ENCODE measurements around the gene NFYC. TPM values are rescaled to one million over a fixed set of nuclear protein-coding genes. Genes with fewer than 3 reads are reported as not detected.

Gene NFYC
- total RNA-seq, 1 experiment from 2014 or later: 28.2 TPM

DNA sequence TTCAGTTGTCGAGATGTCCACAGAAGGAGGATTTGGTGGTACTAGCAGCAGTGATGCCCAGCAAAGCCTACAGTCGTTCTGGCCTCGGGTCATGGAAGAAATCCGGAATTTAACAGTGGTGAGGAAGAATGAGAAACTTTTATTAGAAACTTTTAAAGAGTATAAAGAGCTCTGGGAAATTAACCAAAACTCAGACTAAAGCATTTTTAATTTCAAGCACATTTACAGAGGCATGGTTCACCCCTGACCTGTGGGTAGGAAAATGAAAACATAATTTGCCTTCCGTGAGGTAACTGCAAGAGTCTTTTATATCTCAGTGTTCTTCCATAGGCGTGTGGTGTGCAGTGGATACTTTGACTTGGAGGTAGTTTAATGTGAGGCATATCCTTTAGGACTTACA is 47.3 kb downstream of the NFYC start:
- no peak for DNase-seq (ENCODE audit: low spot score)

DNA sequence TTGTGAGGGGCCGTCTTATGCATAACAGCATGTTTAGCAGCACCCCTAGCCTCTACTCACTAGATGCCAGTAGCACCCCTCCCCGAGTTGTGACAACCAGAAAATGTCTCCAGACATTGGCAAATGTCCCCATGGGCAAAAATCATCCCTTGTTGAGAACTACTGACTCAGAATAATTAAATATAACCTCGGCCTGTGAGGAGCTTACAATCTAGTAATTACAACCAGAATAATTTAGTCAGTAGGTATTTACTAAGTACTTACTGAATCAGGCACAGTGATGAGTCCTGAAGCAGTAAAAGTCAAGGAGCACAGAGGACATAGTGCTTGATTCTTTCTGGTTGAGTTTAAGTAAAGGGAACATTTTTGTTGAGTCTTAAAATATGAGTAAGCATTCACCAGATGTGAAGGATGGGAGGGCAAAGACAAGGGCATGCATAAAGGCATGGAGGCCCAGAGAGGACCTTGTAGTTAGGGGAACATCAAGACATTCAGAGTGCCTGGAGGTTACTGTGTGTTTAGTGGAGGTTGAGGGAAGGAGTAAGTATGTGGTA is 48.0 kb downstream of the NFYC start:
- DNase-seq (ENCODE audit: low spot score): no peak

DNA sequence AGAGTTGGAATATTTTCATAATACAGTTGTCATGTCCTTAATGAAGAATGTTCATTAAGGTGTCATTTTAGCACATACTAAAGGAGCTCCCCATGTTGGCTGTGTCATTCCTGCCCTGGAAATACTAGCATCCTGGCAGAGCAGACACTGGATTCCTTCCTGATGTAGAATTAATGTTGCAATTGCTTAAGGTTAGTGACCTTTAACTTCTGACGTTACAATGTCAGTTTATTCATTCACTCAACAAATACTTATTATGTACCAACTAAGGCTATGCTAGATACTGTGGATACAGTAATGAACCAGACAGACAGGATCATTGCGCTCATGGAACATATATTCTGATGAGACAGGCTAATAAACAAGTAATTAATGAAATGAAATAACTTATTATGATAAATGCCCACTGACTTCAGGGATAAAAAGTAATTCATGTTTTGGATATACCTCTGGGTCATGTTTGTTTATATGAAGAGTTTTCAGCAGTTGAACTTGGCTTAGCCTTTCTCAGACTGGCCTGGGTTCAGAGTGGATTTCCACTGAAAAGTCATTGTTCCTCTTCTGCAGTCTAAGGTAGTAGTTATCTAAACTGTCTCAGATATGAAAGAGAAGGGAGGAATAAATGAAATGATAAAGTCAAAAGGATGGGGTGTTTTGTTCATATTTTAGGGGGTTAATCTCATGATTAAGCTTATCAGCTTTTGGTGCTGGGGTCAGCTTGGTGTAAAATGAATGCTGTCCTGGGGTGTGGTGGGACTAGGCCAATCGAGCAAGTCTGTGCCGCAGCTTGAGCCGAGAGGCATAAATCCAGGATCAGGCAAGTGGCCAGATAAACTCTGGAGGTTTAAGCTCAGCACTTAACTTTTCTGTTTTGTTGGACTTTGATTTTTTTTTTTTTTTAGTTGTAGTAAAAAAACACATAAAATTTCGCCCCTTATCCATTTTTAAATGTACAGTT is 48.8 kb downstream of the NFYC start:
- DNase-seq (ENCODE audit: low spot score): no peak

DNA sequence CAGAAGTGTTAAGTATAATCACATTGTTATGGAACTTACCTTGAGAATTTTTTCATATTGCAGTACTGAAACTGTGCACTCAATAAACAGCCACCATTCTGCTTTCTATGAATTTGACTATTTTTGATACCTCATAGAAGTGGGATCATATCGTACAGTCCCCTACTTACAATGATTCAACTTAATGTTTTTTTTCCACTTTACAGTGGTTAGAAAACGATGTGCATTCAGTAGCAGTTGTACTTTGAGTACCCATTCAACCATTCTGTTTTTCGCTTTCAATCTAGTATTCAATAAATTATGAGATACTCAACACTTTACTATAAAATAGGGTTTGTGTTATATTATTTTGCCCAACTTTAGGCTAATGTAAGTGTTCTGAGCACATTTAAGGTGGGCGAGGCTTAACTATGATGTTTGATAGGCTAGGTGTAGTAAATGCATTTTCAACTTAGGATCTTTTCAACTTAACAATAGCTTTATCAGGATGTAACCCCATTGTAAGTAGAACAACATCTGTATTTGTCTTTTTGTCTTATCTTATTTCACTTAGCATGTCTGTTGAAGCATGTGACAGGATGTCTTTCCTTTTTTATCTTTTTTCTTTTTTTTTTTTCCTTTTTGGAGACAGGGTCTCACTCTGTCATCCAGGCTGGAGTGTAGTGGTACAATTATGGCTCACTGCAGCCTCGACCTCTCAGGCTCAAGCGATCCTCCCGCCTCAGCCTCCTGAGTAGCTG is 49.7 kb downstream of the NFYC start:
- no peak for DNase-seq (ENCODE audit: low spot score)

DNA sequence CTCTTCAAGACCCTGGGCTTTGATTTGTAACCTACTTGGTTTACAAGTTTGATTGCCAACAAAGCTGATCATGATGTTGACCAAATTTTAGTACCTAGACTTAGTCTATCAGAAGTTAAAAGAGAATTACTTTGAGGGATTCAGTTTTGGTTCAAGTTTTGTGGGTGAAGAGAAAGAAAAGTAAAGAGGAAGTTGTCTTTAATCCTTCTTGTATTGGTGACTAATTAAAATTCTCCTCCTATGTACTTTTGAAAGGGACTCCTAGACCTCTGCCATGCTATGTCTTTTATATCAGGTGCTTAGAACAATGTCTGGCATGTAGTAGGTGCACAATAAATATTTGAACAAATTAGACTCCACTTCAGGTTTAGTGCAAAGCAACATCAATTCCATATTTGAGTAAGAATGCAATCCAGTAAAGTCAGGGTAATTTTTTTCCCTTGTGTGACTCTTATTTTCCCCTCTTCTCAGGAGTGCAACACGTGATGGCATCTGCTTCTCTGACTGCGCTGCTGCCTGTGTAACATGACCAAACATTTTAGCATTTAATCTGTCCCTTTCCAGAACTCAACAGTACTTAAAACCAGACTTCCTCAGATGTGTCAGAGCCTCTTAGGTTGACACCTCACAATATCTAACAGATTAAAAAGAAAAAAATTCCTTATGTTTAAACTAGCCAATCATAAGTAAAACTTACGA is 51.0 kb downstream of the NFYC start:
- DNase-seq (ENCODE audit: low spot score): no peak

DNA sequence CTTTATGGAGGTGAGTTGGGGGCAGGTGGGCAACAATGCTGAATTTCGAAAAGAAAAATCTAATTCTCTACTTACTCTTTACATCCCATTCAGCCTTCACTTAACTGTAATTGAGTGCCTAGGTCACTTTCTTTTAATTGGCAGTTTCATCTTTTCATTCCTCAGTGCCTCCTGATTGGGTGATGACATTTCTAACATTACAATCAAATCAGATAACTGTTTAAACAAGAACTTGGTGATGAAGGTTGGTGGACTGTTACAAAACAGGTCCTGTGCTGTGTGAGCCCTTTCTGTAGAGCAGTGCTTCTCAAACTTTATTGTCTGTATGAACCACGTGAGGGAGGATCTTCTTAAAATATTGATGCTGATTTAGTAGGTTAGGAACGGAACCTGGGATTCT is 51.9 kb downstream of the NFYC start:
- no peak for DNase-seq (ENCODE audit: low spot score)

DNA sequence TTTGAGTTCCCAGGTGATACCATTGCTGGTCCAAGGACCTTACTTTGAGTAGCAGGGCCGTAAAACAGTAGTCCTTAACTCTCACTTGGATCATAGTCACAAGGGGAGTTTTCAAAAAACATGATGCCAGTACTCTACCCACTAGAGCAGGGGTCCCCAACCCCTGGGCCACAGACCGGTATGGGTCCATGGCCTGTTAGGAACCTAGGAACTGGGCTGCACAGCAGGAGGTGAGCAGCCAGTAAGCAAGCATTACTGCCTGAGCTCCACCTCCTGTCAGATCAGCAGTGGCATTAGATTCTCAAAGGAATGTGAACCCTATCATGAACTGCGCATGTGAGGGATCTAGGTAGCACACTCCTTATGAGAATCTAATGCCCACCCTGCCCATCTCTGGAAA is 52.4 kb downstream of the NFYC start:
- no peak for DNase-seq (ENCODE audit: low spot score)

DNA sequence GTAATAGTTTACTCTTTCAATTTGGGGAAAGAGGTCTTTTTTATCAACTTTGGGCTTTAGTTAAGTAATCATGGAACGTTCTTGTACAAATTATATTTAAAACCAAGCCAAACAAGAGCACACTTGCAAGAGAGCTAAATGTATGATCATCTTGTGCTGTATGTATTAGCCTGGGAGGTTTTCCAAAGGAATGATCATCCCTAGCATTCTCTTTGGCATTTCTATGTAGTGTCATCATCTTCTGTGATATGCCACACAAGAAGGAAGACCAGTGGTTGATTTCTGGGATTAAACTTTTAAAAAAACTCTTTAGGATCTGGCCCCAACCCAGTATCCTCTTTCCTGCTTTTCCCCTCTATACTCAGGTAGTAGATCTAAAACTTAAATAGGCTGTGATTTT is 53.7 kb downstream of the NFYC start:
- DNase-seq (ENCODE audit: low spot score): no peak

DNA sequence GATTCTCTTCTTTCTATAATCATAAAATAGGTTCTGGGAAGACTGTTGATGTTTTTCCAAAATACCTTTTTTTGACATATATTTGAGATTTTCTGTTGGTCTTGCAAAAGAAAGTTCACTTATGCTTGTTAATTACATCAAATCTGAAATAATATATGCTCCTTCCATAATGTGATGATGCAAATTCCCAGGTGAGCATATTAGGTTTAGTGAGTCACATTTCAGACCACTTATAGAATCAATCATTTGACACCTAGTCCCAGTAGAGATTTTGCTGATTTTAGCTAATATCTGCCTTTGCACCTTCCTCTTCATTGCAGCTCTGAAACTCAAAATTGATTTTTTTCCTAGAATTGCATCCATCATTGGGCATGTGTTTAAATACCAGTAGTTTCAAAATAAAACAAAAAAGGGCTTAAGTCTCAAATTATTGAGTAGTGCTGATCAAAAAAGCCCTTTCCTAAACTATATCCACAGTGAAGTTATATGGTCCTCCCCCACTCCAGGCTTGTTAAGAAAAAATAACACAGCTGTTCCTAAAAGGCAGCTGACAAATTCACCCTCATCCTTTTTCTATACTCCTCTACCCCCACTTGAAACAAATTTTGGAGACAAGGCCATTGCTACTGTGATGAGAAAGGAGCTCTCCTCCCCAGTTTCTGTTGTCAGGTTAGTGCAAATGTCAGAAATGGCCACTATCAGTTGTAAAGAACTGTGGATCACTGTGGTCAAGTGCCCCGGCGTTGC is 55.0 kb downstream of the NFYC start:
- DNase-seq (ENCODE audit: low spot score): no peak

DNA sequence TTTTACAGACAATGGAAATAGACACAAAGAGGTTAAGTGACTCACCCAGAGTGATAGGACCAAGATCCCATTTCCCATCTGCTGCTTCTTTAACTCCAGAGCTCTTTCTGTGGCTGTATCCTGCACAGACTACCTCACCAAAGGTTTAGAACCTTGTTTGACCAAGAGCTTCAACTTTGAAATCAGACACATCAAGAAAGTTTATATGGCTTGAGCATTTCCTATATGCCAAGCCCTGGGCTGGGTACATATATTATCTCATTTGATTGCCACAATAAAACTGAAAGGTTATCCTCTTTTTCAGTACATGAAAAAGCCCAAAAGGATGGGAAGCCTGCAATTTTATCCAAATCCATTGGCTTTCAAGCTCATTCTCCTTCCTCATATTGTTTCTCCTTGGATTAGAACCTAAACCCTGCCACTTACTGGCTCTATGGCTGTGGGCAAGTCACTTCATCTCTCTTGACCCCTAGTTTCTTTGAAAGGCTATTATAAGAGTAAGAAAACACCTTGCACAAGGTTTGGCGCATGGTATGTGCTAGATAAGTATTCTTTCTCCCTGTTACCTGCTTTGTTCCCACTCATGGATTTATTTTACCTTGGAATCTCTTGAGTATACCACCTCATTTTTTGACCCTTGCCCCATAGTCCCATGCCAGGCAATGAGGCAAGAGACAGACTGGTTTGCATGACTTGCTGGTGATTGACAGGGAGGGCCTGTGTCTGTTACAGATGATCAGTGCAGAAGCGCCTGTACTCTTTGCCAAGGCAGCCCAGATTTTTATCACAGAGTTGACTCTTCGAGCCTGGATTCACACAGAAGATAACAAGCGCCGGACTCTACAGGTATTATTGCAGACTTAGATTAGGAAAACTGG is 57.6 kb downstream of the NFYC start:
- no peak for DNase-seq (ENCODE audit: low spot score)

DNA sequence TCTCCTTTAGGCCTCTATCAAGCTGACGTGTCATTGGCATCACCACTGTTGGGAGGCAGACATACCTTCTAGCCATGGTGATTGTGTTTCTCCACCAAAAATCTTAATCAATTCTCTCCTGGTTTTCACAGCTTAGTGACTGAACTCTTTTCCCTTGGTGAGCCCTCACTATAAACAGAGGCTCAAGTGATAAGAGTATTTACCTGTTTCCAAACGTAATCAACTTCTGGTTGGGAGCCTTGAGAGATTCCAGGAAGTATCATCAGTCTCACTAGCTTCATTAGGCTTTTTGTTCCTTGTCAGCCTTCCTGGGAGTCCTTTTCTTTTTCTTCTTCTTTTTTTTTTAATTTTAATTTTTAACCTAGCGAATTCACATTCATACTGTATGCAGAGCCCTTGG is 58.3 kb downstream of the NFYC start:
- no peak for DNase-seq (ENCODE audit: low spot score)

DNA sequence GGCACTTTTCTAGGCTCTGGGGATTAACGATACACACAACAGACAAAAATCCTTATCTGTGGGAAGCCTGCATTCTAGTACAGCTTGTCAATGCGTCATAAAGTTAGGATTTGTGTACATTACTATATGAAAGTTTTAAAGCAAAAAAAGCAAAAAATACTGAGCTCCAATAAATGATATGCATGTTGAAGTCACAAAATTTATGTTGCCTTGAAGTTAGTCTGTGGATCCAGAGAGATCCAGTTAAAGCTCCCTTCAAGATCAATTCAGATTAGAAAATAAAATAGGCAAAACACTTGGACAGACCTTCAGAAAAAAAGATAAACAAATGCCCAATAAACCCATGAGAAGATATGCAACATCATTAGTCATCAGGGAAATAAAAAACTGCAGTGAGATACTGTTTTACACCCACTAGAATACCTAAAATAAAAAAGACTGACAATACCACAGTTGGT is 59.0 kb downstream of the NFYC start:
- DNase-seq (ENCODE audit: low spot score): peak; percentile 14

DNA sequence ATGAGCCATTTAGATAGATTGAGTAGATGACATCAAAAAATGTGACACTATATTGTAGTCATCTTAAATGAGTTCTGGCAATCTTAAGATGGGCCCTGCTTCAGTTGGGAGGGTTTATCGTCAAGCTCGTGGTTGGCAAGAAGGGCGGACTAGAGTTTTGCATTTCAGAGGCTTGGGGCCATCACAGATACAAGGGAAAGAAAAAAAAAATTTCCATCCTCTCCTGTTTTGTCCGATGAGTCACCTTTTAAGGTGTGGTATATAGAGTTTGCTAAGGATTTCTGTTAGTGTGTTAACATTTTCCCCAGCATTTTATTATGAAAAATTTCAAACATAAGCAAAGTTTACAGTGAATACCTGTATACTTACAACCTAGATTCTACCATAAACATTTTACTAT is 60.3 kb downstream of the NFYC start:
- no peak for DNase-seq (ENCODE audit: low spot score)

DNA sequence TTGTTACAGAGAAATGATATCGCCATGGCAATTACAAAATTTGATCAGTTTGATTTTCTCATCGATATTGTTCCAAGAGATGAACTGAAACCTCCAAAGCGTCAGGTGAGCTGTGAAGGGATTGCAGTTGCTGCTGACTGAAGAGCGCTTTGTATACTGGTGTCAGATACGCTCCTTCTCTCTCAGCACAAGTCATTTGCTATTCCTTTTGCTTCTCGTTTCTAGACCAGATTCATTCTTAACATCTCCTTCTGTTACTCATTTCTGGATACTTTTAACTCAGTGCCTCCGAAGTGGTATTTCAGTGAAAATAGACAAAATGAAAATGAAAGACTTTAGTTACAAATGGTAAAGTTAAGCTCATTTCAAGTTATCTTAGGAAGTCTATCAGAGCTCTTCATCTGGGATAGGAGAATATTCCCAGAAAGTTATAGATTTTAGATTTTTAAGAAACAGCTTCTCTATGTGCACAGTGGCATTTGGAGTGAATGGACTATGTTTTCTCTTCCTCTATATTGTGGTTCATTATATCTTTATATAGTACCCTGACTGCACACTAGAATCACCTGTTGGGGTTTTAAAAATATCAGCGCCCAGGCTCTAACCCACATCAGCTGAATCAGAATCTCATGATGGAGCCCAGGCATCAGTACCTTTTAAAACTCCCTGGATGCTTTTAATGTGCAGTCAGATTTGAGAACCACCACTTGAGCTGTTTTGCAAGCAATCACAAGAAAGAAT is 61.8 kb downstream of the NFYC start:
- no peak for DNase-seq (ENCODE audit: low spot score)

DNA sequence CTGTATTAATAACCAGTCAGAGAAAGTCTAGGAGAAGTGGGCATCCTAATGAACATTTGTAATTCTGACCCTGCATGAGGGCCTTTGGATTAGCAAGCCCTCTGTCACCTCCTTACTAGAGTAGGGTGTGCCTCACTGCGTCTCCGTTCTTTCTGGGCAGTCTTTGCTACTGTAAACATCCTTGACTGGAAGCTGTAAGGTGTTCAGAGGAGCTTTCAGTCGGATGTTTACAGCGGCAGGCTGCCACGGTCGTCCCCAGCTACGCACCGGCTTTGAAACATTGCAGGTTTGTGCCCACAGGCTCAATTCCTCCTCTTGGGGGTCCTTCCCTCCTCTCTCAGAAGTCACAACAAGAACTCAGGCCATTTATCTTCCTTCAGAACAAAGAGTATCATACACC is 62.7 kb downstream of the NFYC start:
- no peak for DNase-seq (ENCODE audit: low spot score)

DNA sequence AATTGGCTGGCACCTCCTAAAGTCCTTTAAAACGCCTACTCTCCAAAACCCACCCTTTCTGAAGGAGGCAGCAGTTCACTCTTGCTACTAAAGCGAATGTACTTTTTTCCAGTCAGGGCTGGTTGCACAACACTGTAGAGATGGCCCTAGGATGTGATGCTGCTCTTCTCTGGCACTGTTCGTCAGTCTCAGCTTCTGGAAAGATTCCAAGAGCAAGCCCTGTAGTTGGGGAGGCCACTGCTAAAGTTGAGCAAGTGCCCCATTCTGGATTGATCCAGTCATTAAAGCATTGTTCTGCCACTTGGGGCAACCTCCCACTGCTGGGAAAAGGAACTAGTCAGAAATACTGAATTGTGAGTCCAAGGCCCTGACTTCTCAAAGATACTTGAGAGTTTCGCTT is 63.6 kb downstream of the NFYC start:
- no peak for DNase-seq (ENCODE audit: low spot score)

DNA sequence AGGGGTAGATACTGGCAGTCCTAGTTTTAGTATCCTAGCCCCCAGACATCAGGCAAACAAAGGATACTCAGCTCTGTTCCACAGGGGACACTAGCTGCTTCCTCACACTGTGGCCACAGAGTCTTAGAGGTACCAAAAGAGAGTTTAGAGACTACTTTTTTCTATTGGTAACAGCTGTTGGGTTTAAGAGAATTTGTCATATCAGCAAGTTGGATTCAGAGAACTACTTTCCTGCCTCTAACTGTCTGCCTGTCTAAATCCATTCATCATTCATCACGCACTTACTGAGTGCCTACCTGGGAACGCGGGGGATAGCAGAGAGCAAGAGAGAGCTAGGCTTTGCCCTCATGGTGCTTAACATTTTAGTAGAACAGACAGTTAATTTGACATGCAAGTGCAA is 65.0 kb downstream of the NFYC start:
- no peak for DNase-seq (ENCODE audit: low spot score)

DNA sequence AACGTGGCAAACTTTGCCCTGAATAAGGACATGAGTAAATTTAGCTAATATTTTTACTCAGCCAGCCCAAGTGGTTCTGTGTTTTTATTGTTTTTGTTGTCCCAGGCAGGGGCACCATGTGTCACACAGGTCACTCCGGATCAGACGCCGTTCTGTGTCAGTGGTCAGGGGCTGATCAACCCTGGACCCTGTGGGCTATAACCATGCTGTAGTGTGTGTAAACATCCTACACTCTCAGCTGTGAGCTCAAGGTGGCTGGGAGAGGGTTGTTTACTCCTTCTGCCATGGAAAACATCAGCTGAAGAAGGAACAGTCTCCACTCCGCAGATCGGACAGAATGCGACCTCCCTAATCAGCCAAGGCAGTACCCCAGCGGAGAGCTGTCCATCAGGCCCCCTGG is 65.6 kb downstream of the NFYC start:
- DNase-seq (ENCODE audit: low spot score): no peak

DNA sequence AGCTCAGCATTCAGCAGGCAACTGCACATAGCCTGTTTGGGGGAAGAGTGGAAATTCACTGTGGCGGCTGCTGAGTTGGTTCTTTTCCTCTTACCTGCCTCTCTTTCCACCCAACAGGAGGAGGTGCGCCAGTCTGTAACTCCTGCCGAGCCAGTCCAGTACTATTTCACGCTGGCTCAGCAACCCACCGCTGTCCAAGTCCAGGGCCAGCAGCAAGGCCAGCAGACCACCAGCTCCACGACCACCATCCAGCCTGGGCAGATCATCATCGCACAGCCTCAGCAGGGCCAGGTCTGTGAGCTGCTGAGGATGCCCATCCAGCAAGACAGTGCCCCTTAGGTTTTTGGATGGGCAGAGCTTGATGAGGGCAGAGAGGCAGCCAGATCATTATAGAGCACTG is 66.5 kb downstream of the NFYC start:
- DNase-seq (ENCODE audit: low spot score): no peak

Data from A172 (cell line).